SK-N-MC (cell line): ENCODE data around the gene MPHOSPH9.

ENCODE experiments used
- DNase-seq: peaks from one replicate; pipeline ENCODE4 v3.0.0-alpha.2; 2011; ENCODE audit warnings: low read depth, low spot score
- H3K27ac ChIP-seq: fragments of 200-600 bp; sonication (generic); 2 replicates; pipeline ENCODE4 v1.5.1; 2016; ENCODE audit warnings: mixed run types
- H3K36me3 ChIP-seq: fragments of 200-600 bp; sonication (generic); 2 replicates; pipeline ENCODE4 v1.6.1; 2017; ENCODE audit warnings: antibody characterized with exemption, low read length, mixed read lengths; ENCODE audit not compliant: insufficient read depth
- H3K4me3 ChIP-seq: fragments of 200-600 bp; sonication (generic); 2 replicates; pipeline ENCODE4 v1.5.1; 2016
- H3K9ac ChIP-seq: fragments of 200-600 bp; sonication (generic); 2 replicates; pipeline ENCODE4 v1.8.0; 2017; ENCODE audit warnings: mixed run types, mixed read lengths; ENCODE audit not compliant: insufficient read length
- H3K9me3 ChIP-seq: fragments of 200-600 bp; sonication (generic); 2 replicates; pipeline ENCODE4 v1.6.1; 2017; ENCODE audit warnings: low read depth, mild to moderate bottlenecking, antibody characterized with exemption, low read length, moderate library complexity, mixed read lengths
- EZH2 ChIP-seq: fragments of 200-600 bp; sonication (generic); IDR thresholded peaks from one replicate; pipeline ENCODE4 v1.6.1; 2017; ENCODE audit warnings: antibody characterized with exemption
- FOXP2 ChIP-seq: optimal IDR thresholded peaks from 2 replicates; pipeline ENCODE3; 2011; ENCODE audit warnings: mild to moderate bottlenecking, moderate library complexity; ENCODE audit not compliant: insufficient read depth; ENCODE audit errors: extremely low read length, control extremely low read depth
- POLR2AphosphoS5 ChIP-seq: IDR thresholded peaks from 2 replicates; pipeline ENCODE4 v1.6.1; 2012; ENCODE audit warnings: mild to moderate bottlenecking, low read depth, low read length, borderline replicate concordance

Gene MPHOSPH9

DNA sequence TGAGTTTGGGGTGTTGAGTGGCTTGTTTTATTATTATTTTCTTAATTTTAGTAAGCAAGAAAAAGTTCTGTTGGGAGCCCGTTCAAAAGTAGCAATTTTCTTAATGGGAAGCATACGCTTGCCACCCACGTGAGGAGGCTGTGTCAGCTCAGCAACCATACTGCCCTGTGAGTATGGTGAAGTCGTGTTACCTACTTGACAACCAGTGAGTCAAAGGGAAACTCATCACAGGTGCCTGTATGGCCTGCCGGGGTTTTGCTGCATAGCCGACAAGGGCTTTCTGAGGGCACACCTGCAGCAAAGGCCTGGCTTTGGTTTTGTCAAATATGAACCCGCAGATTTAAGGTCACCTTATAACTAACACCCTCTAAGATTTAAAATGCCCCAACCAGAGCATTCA lies 113.1 kb downstream of the MPHOSPH9 start:
- no peak overlapping the region for H3K27ac ChIP-seq

DNA sequence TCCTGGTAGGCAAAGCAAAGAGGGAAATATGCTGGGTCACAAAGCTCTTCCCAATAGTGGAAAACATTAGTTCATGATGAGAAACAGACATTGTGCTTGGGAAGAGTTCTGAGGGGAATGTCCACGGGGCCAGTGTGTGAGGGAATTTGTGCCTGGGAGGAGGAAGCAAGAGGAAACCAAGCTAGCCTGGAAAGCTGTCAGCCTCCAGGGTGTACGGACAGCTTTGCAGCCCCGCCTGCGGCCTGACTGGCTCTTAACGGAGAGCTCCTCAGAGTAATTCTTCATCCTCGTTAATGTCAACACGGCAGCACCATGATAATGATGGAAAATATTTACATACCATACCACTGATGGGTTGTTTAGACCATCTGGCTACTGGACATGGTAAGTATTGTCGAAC lies 114.4 kb downstream of the MPHOSPH9 start:
- DNase-seq = no peak

More for the DNA sequence above, 113.1 kb downstream of the MPHOSPH9 start:
- TF ChIP-seq FOXP2 (no peak), POLR2AphosphoS5 (no peak), EZH2 (no peak)
- no peaks in the 10 kb centered on the region for H3K9me3 ChIP-seq
- H3K9ac ChIP-seq = no peak overlapping the region
- no peak for DNase-seq
- no peaks in the 10 kb centered on the region for H3K36me3 ChIP-seq
- no peak overlapping the region for H3K4me3 ChIP-seq

DNA sequence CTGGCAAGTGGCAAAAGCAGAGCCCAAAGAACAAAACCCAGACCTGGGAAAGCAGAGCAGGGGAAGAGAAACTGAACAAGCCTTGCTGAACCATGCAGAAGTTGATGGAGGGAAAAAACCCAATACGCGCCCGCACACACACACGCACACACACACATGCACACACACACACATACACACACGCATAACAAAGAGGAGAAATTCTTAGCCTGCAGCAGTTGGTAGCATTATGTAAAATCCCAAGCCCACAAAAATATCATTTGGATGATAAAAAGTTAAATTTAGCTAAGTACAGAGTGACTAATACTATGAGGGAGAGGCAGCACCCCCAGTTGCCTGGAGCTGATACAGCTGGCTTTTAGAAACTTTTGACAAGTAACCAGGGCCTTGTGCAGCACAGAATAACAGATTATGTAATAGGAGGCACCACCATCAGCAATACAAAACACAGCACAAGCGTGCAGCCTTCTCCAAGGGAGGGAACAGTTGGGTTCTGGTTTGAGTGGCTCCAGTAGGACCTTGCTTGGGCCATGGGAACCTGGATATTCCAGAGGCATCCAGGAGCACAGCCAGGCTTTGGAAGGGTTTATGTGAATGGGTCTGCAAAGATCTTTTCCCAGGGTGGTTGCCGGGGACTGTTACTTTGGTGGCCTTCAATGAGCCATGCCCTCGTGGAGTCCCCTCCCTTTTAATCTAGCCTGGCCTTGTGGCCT lies 117.4 kb downstream of the MPHOSPH9 start:
- TF ChIP-seq EZH2 = no peak
- TF ChIP-seq POLR2AphosphoS5 = no peak
- no peak for TF ChIP-seq FOXP2
- Histone ChIP-seq H3K9me3 (no peaks in the 10 kb centered on the region), H3K27ac (no peak overlapping the region), H3K4me3 (no peak overlapping the region), H3K36me3 (no peaks in the 10 kb centered on the region), H3K9ac (no peak overlapping the region)
- no peak for DNase-seq

More for the DNA sequence above, 114.4 kb downstream of the MPHOSPH9 start:
- Histone ChIP-seq H3K4me3 (no peak overlapping the region), H3K36me3 (no peaks in the 10 kb centered on the region), H3K27ac (no peak overlapping the region), H3K9me3 (no peaks in the 10 kb centered on the region), H3K9ac (no peak overlapping the region)
- TF ChIP-seq FOXP2 (no peak), EZH2 (no peak), POLR2AphosphoS5 (no peak)

DNA sequence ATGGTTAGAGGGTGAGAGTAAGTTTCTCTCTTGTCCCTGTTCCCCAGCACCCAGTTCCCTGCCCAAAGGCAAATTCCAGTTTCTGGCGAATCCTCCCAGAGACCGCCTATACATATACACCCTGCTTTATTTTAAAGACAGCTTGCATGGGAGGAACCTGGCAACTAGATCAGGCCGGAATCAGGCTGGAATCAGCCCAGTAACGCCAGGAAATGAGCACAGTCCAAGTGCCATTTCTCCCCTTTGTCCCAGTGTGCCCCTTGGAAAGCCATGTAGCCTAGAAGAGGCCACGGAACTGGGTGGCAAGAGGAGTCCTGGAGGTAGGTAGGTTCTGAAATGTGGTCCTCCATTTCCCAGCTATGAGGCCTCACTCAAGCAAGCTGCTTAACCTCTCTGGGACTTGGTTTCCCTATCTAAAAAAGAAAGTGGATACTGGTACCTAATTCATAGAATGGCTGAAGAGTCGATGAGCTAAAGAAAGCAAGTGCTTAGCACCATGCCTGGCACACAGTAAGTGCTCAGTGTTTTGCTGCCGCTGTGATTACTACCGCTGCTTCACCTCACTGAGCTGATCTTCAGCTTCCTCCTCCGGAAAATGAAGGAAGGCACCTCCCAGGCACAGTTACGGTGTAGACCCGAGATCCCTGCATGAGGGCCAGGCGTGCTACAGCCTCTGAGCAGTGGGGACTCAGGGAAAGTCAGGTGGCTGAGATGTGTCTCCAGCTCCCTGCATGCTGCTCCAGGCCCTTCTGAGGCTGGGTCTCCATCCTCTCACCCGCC lies 118.4 kb downstream of the MPHOSPH9 start:
- Histone ChIP-seq H3K36me3 (no peaks in the 10 kb centered on the region), H3K9ac (no peak overlapping the region), H3K27ac (no peak overlapping the region), H3K4me3 (no peak overlapping the region), H3K9me3 (no peaks in the 10 kb centered on the region)
- no peak for DNase-seq
- TF ChIP-seq POLR2AphosphoS5 (no peak), FOXP2 (no peak), EZH2 (no peak)

DNA sequence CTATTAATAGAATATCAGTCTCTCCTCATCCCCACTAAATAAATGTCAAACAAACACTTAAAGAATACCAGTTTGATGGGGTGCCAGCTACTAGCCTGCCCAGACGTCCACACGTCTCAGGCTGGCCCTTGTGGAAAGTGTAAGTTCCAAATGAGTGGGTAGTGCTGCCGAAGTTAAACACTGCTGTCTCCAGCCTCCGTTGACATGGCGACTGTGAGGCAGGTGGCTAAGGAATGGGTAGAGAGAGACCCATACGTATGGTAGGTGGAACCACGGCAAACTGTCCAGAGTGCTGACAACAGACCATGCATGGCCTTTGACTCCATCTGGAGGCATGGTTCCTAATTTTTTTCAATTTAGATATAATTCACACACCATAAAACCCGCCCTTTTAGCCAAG lies 119.9 kb downstream of the MPHOSPH9 start:
- TF ChIP-seq EZH2 = no peak
- TF ChIP-seq POLR2AphosphoS5 = no peak
- TF ChIP-seq FOXP2 = no peak
- Histone ChIP-seq H3K27ac (no peak overlapping the region), H3K4me3 (no peak overlapping the region), H3K36me3 (no peaks in the 10 kb centered on the region), H3K9ac (no peak overlapping the region), H3K9me3 (no peaks in the 10 kb centered on the region)
- no peak for DNase-seq

DNA sequence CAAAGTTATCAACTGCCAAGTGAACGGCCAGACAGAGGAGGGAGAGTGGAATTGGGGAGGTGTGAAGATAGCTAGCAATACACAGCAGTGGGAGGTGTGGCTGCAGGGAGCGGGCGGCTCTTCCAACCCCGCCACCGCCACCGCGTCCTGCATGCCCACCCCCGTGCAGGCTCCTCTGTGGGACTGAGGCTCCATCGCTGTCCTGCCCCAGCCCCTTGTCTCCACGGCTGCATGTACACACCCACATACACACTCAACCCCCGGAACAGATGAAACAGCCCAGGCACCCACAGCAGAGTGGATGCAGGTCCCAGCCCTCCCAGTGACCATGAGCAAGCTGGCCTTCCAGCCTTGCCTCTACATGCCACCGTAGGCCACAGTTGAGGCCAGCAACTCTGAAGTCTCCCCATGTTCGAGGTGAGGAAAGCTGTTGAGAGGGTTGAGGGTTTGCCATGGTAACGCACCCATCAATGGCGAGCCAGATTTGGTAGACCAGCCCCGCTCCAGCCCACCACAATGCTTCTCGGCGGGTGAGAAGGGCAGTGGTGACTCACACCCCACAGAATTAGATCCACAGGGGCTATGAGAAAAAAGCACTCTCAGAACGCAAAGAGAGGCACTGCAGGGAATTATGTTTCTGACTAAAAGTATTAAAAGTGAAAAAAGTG lies 121.3 kb downstream of the MPHOSPH9 start:
- Histone ChIP-seq H3K9me3 (no peaks in the 10 kb centered on the region), H3K9ac (no peak overlapping the region), H3K27ac (no peak overlapping the region), H3K36me3 (no peaks in the 10 kb centered on the region), H3K4me3 (no peak overlapping the region)
- no peak for TF ChIP-seq FOXP2
- DNase-seq = no peak

DNA sequence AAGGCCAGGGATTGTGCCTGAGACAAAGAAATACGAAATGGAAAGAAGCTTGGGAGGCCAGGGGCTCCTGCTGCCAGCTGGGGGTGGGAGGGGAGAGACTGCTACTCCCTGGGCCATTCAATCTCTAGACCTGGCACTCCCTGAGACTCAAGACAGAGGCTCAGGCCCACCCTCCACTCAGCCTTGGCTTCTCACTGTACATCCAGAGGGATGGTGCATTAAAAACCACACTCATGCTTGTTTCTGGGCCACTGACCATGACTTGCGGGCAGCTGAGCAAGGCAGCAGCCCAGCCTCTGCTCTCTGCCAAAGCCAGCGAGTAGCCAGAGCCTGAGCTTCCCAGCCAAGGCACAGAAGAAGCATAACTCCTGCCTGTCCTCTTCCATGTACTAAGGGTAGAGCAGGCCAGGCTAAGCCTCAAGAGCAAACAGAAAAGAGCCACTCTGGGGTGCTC lies 123.6 kb downstream of the MPHOSPH9 start:
- H3K36me3 ChIP-seq = no peaks in the 10 kb centered on the region
- H3K4me3 ChIP-seq = no peak overlapping the region
- no peak for DNase-seq
- TF ChIP-seq POLR2AphosphoS5 (no peak), FOXP2 (no peak), EZH2 (no peak)
- no peaks in the 10 kb centered on the region for H3K9me3 ChIP-seq
- no peak overlapping the region for H3K27ac ChIP-seq
- no peak overlapping the region for H3K9ac ChIP-seq

DNA sequence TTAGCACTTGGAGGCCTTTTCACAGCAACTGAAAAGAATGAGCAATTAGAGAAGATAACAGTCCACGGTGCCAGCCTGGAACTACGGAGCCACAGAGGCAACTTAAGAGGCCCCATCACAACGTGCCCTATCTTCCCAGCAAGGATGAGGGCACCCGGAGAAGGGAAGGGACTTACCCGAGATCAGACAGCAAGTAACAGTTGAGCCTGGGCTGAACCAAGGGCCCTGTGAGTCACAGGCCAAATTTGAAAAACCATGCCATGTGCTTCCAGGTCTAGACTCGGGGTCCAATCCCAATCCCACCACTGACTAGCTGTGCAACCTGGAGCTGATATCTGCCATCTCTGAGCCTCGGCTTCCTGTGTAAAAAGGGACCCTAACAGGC lies 124.3 kb downstream of the MPHOSPH9 start:
- Histone ChIP-seq H3K36me3 (no peaks in the 10 kb centered on the region), H3K4me3 (no peak overlapping the region), H3K27ac (no peak overlapping the region), H3K9me3 (no peaks in the 10 kb centered on the region), H3K9ac (no peak overlapping the region)
- no peak for TF ChIP-seq POLR2AphosphoS5
- no peak for TF ChIP-seq EZH2
- TF ChIP-seq FOXP2 = no peak
- no peak for DNase-seq
